Measurements from ENCODE around the gene GRAMD1B.
"Not testable (repeated sequence)": the region's sequence is repeated elsewhere in the genome, so short reads cannot be mapped to it uniquely, and the experiment has no call there.

The GRAMD1B gene

GRCh38 chr11:123443851-123444623 lies 14.0 kb downstream of the GRAMD1B start:
- DNase-seq (ENCODE audit: low read depth in 2 of 2) = no peak

GRCh38 chr11:123448823-123449222 lies 18.8 kb downstream of the GRAMD1B start:
- no peak for DNase-seq (ENCODE audit: low read depth in 2 of 2)

GRCh38 chr11:123449436-123449835 lies 19.4 kb downstream of the GRAMD1B start:
- no peak for DNase-seq (ENCODE audit: low read depth in 2 of 2)

- no peak for DNase-seq (ENCODE audit: low read depth in 2 of 2)
Measured at GRCh38 chr11:123450623-123451022, 20.6 kb downstream of the GRAMD1B start.

GRCh38 chr11:123451183-123451781 lies 21.2 kb downstream of the GRAMD1B start:
- DNase-seq (ENCODE audit: low read depth in 2 of 2) = no peak

- no peak for DNase-seq (ENCODE audit: low read depth in 2 of 2)
Measured at GRCh38 chr11:123452794-123453193, 22.7 kb downstream of the GRAMD1B start.

GRCh38 chr11:123454060-123454651 lies 24.1 kb downstream of the GRAMD1B start:
- no peak for DNase-seq (ENCODE audit: low read depth in 2 of 2)

GRCh38 chr11:123454796-123455195 lies 24.7 kb downstream of the GRAMD1B start:
- no peak for DNase-seq (ENCODE audit: low read depth in 2 of 2)

- DNase-seq (ENCODE audit: low read depth in 2 of 2) = not testable (repeated sequence)
Measured at GRCh38 chr11:123456448-123456847, 26.4 kb downstream of the GRAMD1B start.

- no peak for DNase-seq (ENCODE audit: low read depth in 2 of 2)
Measured at GRCh38 chr11:123457187-123457770, 27.2 kb downstream of the GRAMD1B start.

GRCh38 chr11:123458501-123458900 lies 28.4 kb downstream of the GRAMD1B start:
- no peak for DNase-seq (ENCODE audit: low read depth in 2 of 2)

- no peak for DNase-seq (ENCODE audit: low read depth in 2 of 2)
Measured at GRCh38 chr11:123460012-123460700, 30.1 kb downstream of the GRAMD1B start.

GRCh38 chr11:123461164-123461563 lies 31.1 kb downstream of the GRAMD1B start:
- DNase-seq (ENCODE audit: low read depth in 2 of 2) = no peak

- not testable (repeated sequence) for DNase-seq (ENCODE audit: low read depth in 2 of 2)
Measured at GRCh38 chr11:123465667-123466066, 35.6 kb downstream of the GRAMD1B start.

GRCh38 chr11:123466172-123466571 lies 36.1 kb downstream of the GRAMD1B start:
- DNase-seq (ENCODE audit: low read depth in 2 of 2) = not testable (repeated sequence)

GRCh38 chr11:123469089-123469488 lies 39.0 kb downstream of the GRAMD1B start:
- DNase-seq (ENCODE audit: low read depth in 2 of 2) = no peak

GRCh38 chr11:123469586-123469985 lies 39.5 kb downstream of the GRAMD1B start:
- no peak for DNase-seq (ENCODE audit: low read depth in 2 of 2)

GRCh38 chr11:123470842-123471241 lies 40.8 kb downstream of the GRAMD1B start:
- DNase-seq (ENCODE audit: low read depth in 2 of 2) = no peak

GRCh38 chr11:123472236-123472935 lies 42.3 kb downstream of the GRAMD1B start:
- DNase-seq (ENCODE audit: low read depth in 2 of 2) = no peak

- no peak for DNase-seq (ENCODE audit: low read depth in 2 of 2)
Measured at GRCh38 chr11:123473941-123474677, 44.0 kb downstream of the GRAMD1B start.

- DNase-seq (ENCODE audit: low read depth in 2 of 2) = no peak
Measured at GRCh38 chr11:123474994-123475393, 44.9 kb downstream of the GRAMD1B start.

All from stimulated activated CD4-positive, alpha-beta T cell treated with anti-CD3 and anti-CD28 coated beads, Interleukin-1b, Interleukin-23, amount 100 ng/mL, for 4 hours (primary cell).